ENCODE results near the gene MED8. TPM values are rescaled to one million over a fixed set of nuclear protein-coding genes. Genes with fewer than 3 reads are reported as not detected.

MED8 gene
- total and polyA plus RNA-seq, 2 of the 13 experiments (the other 11 are each of a cell fraction or from before 2014, with no cell fraction given): 16.9 to 77.4 TPM

- TF ChIP-seq, protein P1, sequence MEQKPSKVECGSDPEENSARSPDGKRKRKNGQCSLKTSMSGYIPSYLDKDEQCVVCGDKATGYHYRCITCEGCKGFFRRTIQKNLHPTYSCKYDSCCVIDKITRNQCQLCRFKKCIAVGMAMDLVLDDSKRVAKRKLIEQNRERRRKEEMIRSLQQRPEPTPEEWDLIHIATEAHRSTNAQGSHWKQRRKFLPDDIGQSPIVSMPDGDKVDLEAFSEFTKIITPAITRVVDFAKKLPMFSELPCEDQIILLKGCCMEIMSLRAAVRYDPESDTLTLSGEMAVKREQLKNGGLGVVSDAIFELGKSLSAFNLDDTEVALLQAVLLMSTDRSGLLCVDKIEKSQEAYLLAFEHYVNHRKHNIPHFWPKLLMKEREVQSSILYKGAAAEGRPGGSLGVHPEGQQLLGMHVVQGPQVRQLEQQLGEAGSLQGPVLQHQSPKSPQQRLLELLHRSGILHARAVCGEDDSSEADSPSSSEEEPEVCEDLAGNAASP (CRISPR knock-in tag; IDR thresholded peaks at IDR 0.05; ENCODE audit: borderline replicate concordance): no peak
- TF ChIP-seq ZNF225 (CRISPR knock-in tag; IDR thresholded peaks at IDR 0.05) (no peak), ZNF7 (CRISPR knock-in tag; IDR thresholded peaks at IDR 0.05) (no peak), MTA3 (CRISPR knock-in tag; IDR thresholded peaks at IDR 0.05) (no peak), HNF1A (IDR thresholded peaks at IDR 0.05; ENCODE audit: low read depth) (no peak), HNF1A (CRISPR knock-in tag; IDR thresholded peaks at IDR 0.05; ENCODE audit: borderline replicate concordance) (peak; percentile 67; the same call in 1 of the 2 replicates), FOXM1 (CRISPR knock-in tag; IDR thresholded peaks at IDR 0.05) (no peak), SRSF4 (IDR thresholded peaks at IDR 0.05; ENCODE audit: low read depth, low read length, poor library complexity, severe bottlenecking) (no peak), ZNF256 (CRISPR knock-in tag; conservative IDR thresholded peaks at IDR 0.05) (no peak), BCL6 (CRISPR knock-in tag; IDR thresholded peaks at IDR 0.05) (no peak), MXD4 (CRISPR knock-in tag; IDR thresholded peaks at IDR 0.05) (peak; percentile 74; the same call in 1 of the 2 replicates), ZNF790 (CRISPR knock-in tag; IDR thresholded peaks at IDR 0.05; ENCODE audit: borderline replicate concordance) (peak; percentile 53; the same call in 1 of the 2 replicates), ASH2L (IDR thresholded peaks at IDR 0.05; ENCODE audit: insufficient read length, low read depth, low read length) (peak; percentile 94), IRF2 (CRISPR knock-in tag; IDR thresholded peaks at IDR 0.05) (peak; percentile 72; the same call in 1 of the 2 replicates), ZNF768 (CRISPR knock-in tag; IDR thresholded peaks at IDR 0.05) (peak; percentile 57; the same call in 1 of the 2 replicates), ZNF850 (CRISPR knock-in tag; conservative IDR thresholded peaks at IDR 0.05) (no peak), SP140L (CRISPR knock-in tag; IDR thresholded peaks at IDR 0.05; ENCODE audit: borderline replicate concordance) (no peak)
- TF ChIP-seq, protein P2, sequence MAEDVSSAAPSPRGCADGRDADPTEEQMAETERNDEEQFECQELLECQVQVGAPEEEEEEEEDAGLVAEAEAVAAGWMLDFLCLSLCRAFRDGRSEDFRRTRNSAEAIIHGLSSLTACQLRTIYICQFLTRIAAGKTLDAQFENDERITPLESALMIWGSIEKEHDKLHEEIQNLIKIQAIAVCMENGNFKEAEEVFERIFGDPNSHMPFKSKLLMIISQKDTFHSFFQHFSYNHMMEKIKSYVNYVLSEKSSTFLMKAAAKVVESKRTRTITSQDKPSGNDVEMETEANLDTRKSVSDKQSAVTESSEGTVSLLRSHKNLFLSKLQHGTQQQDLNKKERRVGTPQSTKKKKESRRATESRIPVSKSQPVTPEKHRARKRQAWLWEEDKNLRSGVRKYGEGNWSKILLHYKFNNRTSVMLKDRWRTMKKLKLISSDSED (CRISPR knock-in tag; IDR thresholded peaks at IDR 0.05): no peak
- TF ChIP-seq, protein P3, sequence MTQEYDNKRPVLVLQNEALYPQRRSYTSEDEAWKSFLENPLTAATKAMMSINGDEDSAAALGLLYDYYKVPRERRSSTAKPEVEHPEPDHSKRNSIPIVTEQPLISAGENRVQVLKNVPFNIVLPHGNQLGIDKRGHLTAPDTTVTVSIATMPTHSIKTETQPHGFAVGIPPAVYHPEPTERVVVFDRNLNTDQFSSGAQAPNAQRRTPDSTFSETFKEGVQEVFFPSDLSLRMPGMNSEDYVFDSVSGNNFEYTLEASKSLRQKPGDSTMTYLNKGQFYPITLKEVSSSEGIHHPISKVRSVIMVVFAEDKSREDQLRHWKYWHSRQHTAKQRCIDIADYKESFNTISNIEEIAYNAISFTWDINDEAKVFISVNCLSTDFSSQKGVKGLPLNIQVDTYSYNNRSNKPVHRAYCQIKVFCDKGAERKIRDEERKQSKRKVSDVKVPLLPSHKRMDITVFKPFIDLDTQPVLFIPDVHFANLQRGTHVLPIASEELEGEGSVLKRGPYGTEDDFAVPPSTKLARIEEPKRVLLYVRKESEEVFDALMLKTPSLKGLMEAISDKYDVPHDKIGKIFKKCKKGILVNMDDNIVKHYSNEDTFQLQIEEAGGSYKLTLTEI (CRISPR knock-in tag; conservative IDR thresholded peaks at IDR 0.05): no peak
These were observed at the start of gene MED8, which contains the start of gene SZT2 (continued) for GRCh38 chr1:43389326-43390313.

Data from HepG2 (cell line).